Parathyroid adenoma (tissue), 2 donors: Measurements from ENCODE around the gene C11orf24.
A peak's percentile ranks its signal among the peaks of the same experiment; 100 is the strongest.

Experiments
- H2AFZ ChIP-seq: fragments of 300-600 bp; sonication (generic); one replicate; pipeline ENCODE4 v1.7.0; 2017; ENCODE audit warnings: antibody characterized with exemption, mild to moderate bottlenecking
- H3K27ac ChIP-seq: fragments of 300-600 bp; sonication (generic); one replicate; pipeline ENCODE4 v1.7.0; 2017
- H3K27me3 ChIP-seq: fragments of 300-600 bp; sonication (generic); one replicate; pipeline ENCODE4 v1.7.0; 2017; ENCODE audit warnings: low read length; ENCODE audit not compliant: control insufficient read depth, insufficient read depth
- H3K36me3 ChIP-seq: fragments of 300-600 bp; sonication (generic); one replicate; pipeline ENCODE4 v1.7.0; 2017; ENCODE audit warnings: low read length; ENCODE audit not compliant: control insufficient read depth, insufficient read depth
- H3K4me1 ChIP-seq: fragments of 300-600 bp; sonication (generic); one replicate; pipeline ENCODE4 v1.7.0; 2017; ENCODE audit warnings: control low read depth
- H3K4me2 ChIP-seq: fragments of 300-600 bp; sonication (generic); one replicate; pipeline ENCODE4 v1.7.0; 2017; ENCODE audit warnings: low read length
- H3K4me3 ChIP-seq: fragments of 300-600 bp; sonication (generic); one replicate; pipeline ENCODE4 v1.7.0; 2017; ENCODE audit warnings: low read depth, low read length
- H3K79me2 ChIP-seq: fragments of 300-600 bp; sonication (generic); one replicate; pipeline ENCODE4 v1.7.0; 2017; ENCODE audit warnings: control low read depth
- H3K9ac ChIP-seq: fragments of 300-600 bp; sonication (generic); one replicate; pipeline ENCODE4 v1.7.0; 2017; ENCODE audit warnings: mild to moderate bottlenecking
- H3K9me3 ChIP-seq: fragments of 300-600 bp; sonication (generic); one replicate; pipeline ENCODE4 v1.7.0; 2017; ENCODE audit warnings: low read length; ENCODE audit not compliant: control insufficient read depth
- TF ChIP-seq, protein P1 (sequence below): fragments of 300-600 bp; sonication (generic); IDR thresholded peaks from one replicate; pipeline ENCODE4 v1.7.0; 2017; ENCODE audit warnings: antibody characterized with exemption, mild to moderate bottlenecking
- donor health status: primary hyperparathyroidism.

The C11orf24 gene

DNA sequence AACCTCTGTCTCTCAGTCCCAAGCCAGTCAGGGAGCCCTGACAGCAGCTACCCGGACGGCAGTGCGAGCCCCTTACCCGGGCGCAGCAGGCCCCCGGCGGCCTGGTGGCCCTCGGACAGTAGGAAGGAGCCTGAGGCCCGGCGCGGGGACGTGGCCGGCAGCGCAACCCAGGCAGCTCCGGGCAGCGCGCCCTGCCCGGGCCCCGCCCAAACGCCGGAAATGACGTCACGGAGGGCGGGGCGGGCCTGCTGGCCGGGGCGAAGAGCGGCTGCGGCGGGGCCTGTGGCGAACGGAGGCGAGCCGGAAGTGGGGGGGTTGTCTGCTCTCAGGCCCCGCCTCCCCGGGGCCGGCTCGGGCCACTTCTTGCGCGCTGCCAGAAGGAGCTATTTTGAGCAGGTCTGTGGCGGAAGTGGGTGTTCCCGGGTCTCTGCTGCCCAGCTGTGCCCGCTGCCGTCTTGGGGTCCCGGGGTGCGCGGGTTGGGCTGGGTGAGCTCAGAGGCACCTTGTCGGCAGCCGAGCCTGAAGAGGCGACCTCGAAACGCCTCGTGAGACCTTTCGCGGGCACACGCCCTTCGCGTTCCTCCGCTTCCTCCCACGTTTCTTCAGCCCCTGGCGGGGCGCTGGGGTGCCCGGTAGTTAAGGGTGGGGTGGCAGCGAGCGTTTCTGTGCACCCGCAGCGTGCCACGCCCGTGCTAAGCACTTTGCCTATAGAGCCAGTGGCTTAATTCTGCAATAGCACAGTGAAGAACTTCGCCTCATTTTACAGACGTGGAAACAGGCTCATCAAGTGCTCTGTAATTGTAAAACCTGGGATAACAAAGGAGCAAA is at the start of gene C11orf24:
Gene C11orf24 (minus strand): TSS at position 193 of the 828 bp plus-strand sequence. CDS start 8,206 bp downstream, outside the sequence.
- Histone ChIP-seq H3K9me3 (no peaks in the 10 kb centered on the region), H3K27ac (peak within 1 kb of the TSS; percentile 82), H2AFZ (peak within 1 kb of the TSS; percentile 89), H3K36me3 (no peaks in the 10 kb centered on the region), H3K4me1 (peaks cover 8% of the 10 kb centered on the region), H3K79me2 (no peaks in the 10 kb centered on the region), H3K4me2 (peak within 1 kb of the TSS; percentile 77), H3K9ac (peak within 1 kb of the TSS; percentile 76), H3K27me3 (no peaks in the 10 kb centered on the region), H3K4me3 (peak within 1 kb of the TSS; percentile 79)
- TF ChIP-seq, protein P1, sequence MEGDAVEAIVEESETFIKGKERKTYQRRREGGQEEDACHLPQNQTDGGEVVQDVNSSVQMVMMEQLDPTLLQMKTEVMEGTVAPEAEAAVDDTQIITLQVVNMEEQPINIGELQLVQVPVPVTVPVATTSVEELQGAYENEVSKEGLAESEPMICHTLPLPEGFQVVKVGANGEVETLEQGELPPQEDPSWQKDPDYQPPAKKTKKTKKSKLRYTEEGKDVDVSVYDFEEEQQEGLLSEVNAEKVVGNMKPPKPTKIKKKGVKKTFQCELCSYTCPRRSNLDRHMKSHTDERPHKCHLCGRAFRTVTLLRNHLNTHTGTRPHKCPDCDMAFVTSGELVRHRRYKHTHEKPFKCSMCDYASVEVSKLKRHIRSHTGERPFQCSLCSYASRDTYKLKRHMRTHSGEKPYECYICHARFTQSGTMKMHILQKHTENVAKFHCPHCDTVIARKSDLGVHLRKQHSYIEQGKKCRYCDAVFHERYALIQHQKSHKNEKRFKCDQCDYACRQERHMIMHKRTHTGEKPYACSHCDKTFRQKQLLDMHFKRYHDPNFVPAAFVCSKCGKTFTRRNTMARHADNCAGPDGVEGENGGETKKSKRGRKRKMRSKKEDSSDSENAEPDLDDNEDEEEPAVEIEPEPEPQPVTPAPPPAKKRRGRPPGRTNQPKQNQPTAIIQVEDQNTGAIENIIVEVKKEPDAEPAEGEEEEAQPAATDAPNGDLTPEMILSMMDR = no peak

DNA sequence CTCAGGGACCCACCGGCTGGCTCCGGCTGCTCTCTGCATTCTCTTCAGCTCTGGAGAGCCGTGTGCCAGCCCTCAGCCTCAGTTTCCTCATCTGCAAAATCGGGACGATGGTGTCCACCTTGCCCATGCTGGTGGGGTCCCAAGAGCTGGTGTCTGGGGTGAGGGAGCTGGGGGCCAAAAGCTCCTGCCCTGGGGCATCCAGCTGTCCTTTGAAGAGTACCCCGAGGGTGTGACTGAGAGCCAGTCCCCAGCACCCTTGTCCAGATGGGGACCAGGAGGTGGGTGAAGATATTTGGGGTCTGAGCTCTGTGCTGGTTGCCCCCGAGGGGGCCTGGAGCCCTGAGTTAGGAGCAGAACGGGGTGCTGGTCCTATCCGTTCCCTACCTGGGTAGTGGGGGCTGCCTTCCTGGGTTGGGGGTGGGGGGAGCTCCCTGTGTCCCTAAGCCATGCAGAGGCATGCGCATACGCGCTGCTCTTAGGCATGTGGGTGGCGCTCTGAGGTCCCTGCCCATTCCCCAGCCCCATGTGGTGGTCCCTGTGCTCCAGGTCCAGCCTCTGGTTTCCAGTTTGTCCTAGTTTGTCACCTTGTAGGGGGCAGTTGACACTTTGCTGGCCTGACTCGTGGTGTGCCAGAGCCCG is 45.5 kb upstream of the C11orf24 start:
- no peak overlapping the region for H3K27ac ChIP-seq
- H3K4me2 ChIP-seq = no peak overlapping the region
- no peaks in the 10 kb centered on the region for H3K9me3 ChIP-seq
- H3K79me2 ChIP-seq = peaks cover 31% of the 10 kb centered on the region
- H3K27me3 ChIP-seq = no peaks in the 10 kb centered on the region
- H2AFZ ChIP-seq = no peak overlapping the region
- H3K9ac ChIP-seq = no peak overlapping the region
- no peak overlapping the region for H3K4me3 ChIP-seq
- H3K36me3 ChIP-seq = no peaks in the 10 kb centered on the region
- peaks cover 6% of the 10 kb centered on the region for H3K4me1 ChIP-seq
- TF ChIP-seq, protein P1 = no peak

DNA sequence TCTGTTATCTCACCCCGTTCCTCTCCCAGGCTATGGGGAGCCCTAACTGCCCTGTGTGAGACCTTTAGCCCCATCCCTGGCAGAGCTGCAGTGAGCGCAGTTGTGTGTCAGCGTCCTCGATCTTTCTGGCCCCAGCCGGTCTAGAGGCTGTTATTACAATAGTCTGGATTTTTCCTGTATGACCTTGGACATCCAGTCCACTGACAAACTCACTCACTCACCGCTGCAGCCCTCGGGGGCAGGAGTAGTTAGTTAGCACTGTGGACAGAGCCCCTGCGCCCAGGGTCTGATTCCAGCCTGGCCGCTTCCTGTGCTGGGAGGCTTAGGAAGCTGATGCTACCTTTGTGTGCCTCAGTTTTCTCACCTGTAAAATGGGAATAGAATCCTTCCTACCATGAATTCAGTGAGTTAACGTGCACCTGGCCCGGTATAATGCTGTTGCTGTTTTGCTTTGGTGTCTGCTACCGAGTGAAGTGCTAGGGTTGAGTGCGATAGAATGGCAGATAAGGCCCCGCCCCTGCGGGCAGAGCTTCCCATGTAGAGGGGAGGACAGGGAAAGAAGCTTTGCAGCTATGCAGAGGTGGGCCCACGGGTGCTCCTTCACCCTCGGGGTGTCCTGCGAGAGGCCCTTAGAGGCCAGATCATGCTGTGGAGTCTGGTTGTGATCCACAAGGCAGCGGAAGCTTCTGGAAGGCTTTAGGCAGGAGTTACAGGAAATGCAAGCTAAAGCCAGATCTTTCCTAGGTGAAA is 43.6 kb upstream of the C11orf24 start:
- H3K27ac ChIP-seq = peak overlapping the region; percentile 42
- H3K4me1 ChIP-seq = peaks cover 6% of the 10 kb centered on the region
- no peak overlapping the region for H3K4me2 ChIP-seq
- H2AFZ ChIP-seq = no peak overlapping the region
- no peaks in the 10 kb centered on the region for H3K9me3 ChIP-seq
- H3K79me2 ChIP-seq = peaks cover 21% of the 10 kb centered on the region
- TF ChIP-seq, protein P1 = no peak
- no peaks in the 10 kb centered on the region for H3K36me3 ChIP-seq
- no peak overlapping the region for H3K4me3 ChIP-seq
- H3K9ac ChIP-seq = no peak overlapping the region
- H3K27me3 ChIP-seq = no peaks in the 10 kb centered on the region

DNA sequence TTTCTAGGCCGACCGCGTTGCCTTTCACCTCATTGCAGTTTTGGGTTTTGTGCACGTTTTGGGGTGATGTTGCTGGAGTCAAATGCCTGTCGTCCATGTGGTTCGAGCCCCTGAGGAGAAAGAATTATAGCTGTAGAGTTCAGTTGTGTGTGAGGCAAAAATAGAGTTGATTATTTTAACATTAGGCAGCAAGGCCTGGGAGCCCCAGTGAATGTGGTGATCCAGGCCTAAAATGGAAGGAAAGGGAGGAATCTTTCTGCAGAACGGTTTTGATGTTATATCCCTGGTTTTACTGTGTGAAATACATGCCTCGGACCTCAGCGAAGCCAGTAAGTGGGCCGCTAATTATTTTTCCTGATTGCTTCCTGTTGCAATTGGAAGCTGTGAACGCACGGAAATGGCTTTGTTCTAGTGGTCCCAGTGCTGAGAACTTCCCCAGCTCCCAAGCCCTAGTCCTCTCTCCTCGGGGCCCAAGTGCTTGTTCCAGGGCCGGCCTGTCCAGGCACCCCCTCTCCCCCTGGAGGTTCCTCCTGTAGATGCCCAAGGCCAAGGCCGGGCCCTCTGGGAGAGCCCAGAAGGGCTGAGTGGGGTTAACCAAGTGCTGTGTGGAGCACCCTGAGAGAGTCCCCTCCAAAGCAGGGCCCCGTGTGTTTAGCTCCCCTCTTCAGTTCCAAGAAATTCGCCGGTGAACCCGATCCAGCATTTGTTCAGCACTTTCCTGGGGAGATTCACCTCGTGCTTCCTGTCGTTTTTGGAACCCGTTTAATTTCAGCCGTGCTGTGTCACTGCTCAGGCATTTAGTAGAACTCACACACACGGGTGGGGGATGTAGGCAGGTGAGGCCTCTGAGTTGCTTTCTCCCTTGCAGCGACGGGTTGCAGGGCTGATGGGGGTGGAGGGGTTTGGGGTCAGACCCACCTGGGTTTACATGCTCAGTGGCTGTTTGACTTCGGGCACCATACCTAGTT is 42.7 kb upstream of the C11orf24 start:
- H3K9ac ChIP-seq = no peak overlapping the region
- TF ChIP-seq, protein P1 = no peak
- no peaks in the 10 kb centered on the region for H3K36me3 ChIP-seq
- peaks cover 21% of the 10 kb centered on the region for H3K79me2 ChIP-seq
- H3K4me1 ChIP-seq = peaks cover 6% of the 10 kb centered on the region
- peak overlapping the region; percentile 42 for H3K27ac ChIP-seq
- H2AFZ ChIP-seq = peak overlapping the region; percentile 22
- H3K9me3 ChIP-seq = no peaks in the 10 kb centered on the region
- H3K4me2 ChIP-seq = peak overlapping the region; percentile 80
- H3K27me3 ChIP-seq = no peaks in the 10 kb centered on the region
- H3K4me3 ChIP-seq = no peak overlapping the region
